ENCODE measurements around the gene CD300LG.

Gene CD300LG

GRCh38 chr17:43826206-43826605, 20.8 kb upstream of the CD300LG start:
- no peak for DNase-seq

GRCh38 chr17:43827596-43827995, 19.4 kb upstream of the CD300LG start:
- DNase-seq: no peak

GRCh38 chr17:43829738-43830137, 17.2 kb upstream of the CD300LG start:
- no peak for DNase-seq

GRCh38 chr17:43830510-43831140, 16.4 kb upstream of the CD300LG start:
- DNase-seq: no peak

GRCh38 chr17:43831633-43832032, 15.3 kb upstream of the CD300LG start:
- DNase-seq: no peak

GRCh38 chr17:43832168-43832975, 14.6 kb upstream of the CD300LG start:
- peak; percentile 74 for DNase-seq

GRCh38 chr17:43832976-43833829, 13.8 kb upstream of the CD300LG start, which contains the start of gene MPP3:
Gene MPP3 (minus strand): TSS chr17:43833146. CDS start chr17:43831906, 1,240 bp downstream.
- DNase-seq: peak; percentile 76

- DNase-seq: peak; percentile 75
Measured at GRCh38 chr17:43834106-43834505, 12.9 kb upstream of the CD300LG start.

- DNase-seq: no peak
Measured at GRCh38 chr17:43839670-43840108, 7.3 kb upstream of the CD300LG start.

- no peak for DNase-seq
Measured at GRCh38 chr17:43840814-43841213, 6.2 kb upstream of the CD300LG start.

GRCh38 chr17:43841282-43841681, 5.7 kb upstream of the CD300LG start:
- no peak for DNase-seq

GRCh38 chr17:43842091-43842974, 4.6 kb upstream of the CD300LG start:
- DNase-seq: peak; percentile 13

- DNase-seq: no peak
Measured at GRCh38 chr17:43842975-43843325, 4.0 kb upstream of the CD300LG start.

- DNase-seq: no peak
Measured at GRCh38 chr17:43844241-43844640, 2.7 kb upstream of the CD300LG start.

GRCh38 chr17:43845766-43846165, 1.2 kb upstream of the CD300LG start:
- no peak for DNase-seq

- DNase-seq: peak; percentile 54
Measured at GRCh38 chr17:43846221-43846712, 709 bp upstream of the CD300LG start.

GRCh38 chr17:43848601-43849000, 1.6 kb downstream of the CD300LG start:
- no peak for DNase-seq

GRCh38 chr17:43849116-43849515, 2.1 kb downstream of the CD300LG start:
- no peak for DNase-seq

GRCh38 chr17:43852571-43852970, 5.6 kb downstream of the CD300LG start:
- DNase-seq: no peak

- DNase-seq: no peak
Measured at GRCh38 chr17:43853546-43853945, 6.6 kb downstream of the CD300LG start.

GRCh38 chr17:43854498-43854897, 7.5 kb downstream of the CD300LG start:
- DNase-seq: no peak

- DNase-seq: no peak
Measured at GRCh38 chr17:43855061-43855460, 8.1 kb downstream of the CD300LG start.
